Hepatocyte (in vitro differentiated cells): ENCODE data around the gene ENAH. TPM values are rescaled to one million over a fixed set of nuclear protein-coding genes. Genes with fewer than 3 reads are reported as not detected.
A peak's percentile ranks its signal among the peaks of the same experiment; 100 is the strongest.

Experiments used
- DNase-seq: peaks from one replicate; pipeline ENCODE4 v3.0.0-alpha.2; 2016; ENCODE audit warnings: low spot score
- H2AFZ ChIP-seq: fragments of 200-600 bp; sonication (generic); 2 replicates; pipeline ENCODE4 v1.6.0; 2016; ENCODE audit warnings: antibody characterized with exemption, mild to moderate bottlenecking
- H3K27ac ChIP-seq: fragments of 200-600 bp; sonication (generic); 2 replicates; pipeline ENCODE4 v1.5.1; 2016; ENCODE audit warnings: mild to moderate bottlenecking
- H3K27me3 ChIP-seq: fragments of 200-600 bp; sonication (generic); 2 replicates; pipeline ENCODE4 v1.6.1; 2016
- H3K36me3 ChIP-seq: fragments of 200-600 bp; sonication (generic); replicated peaks from 2 replicates; pipeline ENCODE4 v1.5.1; 2016; ENCODE audit warnings: low read depth; ENCODE audit not compliant: insufficient read depth
- H3K4me1 ChIP-seq: fragments of 200-600 bp; sonication (generic); 2 replicates; pipeline ENCODE4 v1.5.1; 2016; ENCODE audit warnings: mild to moderate bottlenecking, moderate library complexity; ENCODE audit not compliant: insufficient read depth
- H3K4me2 ChIP-seq: fragments of 200-600 bp; sonication (generic); 2 replicates; pipeline ENCODE4 v1.6.0; 2016
- H3K4me3 ChIP-seq: fragments of 200-600 bp; sonication (generic); 2 replicates; pipeline ENCODE4 v1.5.1; 2016; ENCODE audit warnings: mild to moderate bottlenecking
- H3K79me2 ChIP-seq: fragments of 200-600 bp; sonication (generic); 2 replicates; pipeline ENCODE4 v1.6.0; 2017; ENCODE audit warnings: mild to moderate bottlenecking
- H3K9me2 ChIP-seq: fragments of 200-600 bp; sonication (generic); replicated peaks from 2 replicates; pipeline ENCODE4 v1.6.0; 2017; ENCODE audit warnings: mild to moderate bottlenecking; ENCODE audit not compliant: insufficient read depth
- H3K9me3 ChIP-seq: fragments of 200-600 bp; sonication (generic); 2 replicates; pipeline ENCODE4 v1.5.1; 2016; ENCODE audit warnings: low read depth, mild to moderate bottlenecking
- H4K20me1 ChIP-seq: fragments of 200-600 bp; sonication (generic); 2 replicates; pipeline ENCODE4 v1.6.0; 2016; ENCODE audit warnings: mild to moderate bottlenecking; ENCODE audit not compliant: insufficient read depth, poor library complexity, severe bottlenecking
- EZH2 ChIP-seq: fragments of 200-600 bp; sonication (generic); IDR thresholded peaks from 2 replicates; pipeline ENCODE4 v1.6.1; 2016; ENCODE audit warnings: antibody characterized with exemption, mild to moderate bottlenecking, borderline replicate concordance
- EZH2phosphoT487 ChIP-seq: fragments of 200-600 bp; sonication (generic); IDR thresholded peaks from one replicate; pipeline ENCODE4 v1.6.1; 2018; ENCODE audit warnings: antibody characterized with exemption, mild to moderate bottlenecking, low read depth, moderate library complexity; ENCODE audit not compliant: unreplicated experiment, severe bottlenecking
- WGBS: methylation state at CpG from one replicate; pipeline ENCODE4 v1.1.6; 2016; ENCODE audit warnings: low lambda C conversion rate; ENCODE audit errors: missing lambda C conversion rate; 5-methylcytosine and 5-hydroxymethylcytosine counted together
- polyA plus RNA-seq: library from polyadenylated mRNA; unstranded; fragments of >200 nt; fragmentation: Nextera tagmentation; extraction: Ambion mirVana; gene quantifications from 2 replicates; pipeline ENCODE4 v1.2.1, GENCODE V29; 2016
- total RNA-seq: library from RNA; depleted of rRNA; stranded (reverse); fragments of >200 nt; gene quantifications from 2 replicates; pipeline ENCODE4 v1.2.3, GENCODE V29; 2014
- TF ChIP-seq, protein P1 (sequence below): fragments of 200-600 bp; sonication (generic); IDR thresholded peaks from 2 replicates; pipeline ENCODE4 v1.5.1; 2016; ENCODE audit warnings: antibody characterized with exemption, mild to moderate bottlenecking; ENCODE audit not compliant: poor library complexity

ENAH gene
- total and polyA plus RNA-seq, 2 experiments from 2014 or later: 51.3 to 115 TPM

DNA sequence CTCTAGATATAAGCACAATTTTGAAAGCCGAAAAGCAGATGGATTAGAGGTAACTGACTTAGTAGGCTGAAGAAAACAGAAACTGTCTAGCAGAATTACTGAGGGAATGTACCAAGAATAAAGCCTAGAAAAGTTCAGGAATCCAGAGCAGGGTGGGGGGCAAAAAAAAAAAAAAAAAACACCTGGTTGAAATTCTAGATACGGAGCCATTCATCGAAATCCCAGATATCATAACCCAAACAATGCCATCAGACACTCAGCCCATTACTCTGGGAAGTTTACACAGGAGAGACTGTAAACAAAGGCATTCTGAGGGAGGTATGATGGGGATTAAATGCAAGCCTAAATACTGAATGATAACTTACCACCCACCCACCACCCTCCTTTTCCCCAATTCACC is 45.6 kb downstream of the ENAH start:
- WGBS: 38% methylated on average over 3 of the region's 3 CpGs
- DNase-seq: no peak
- H3K79me2 ChIP-seq: peaks cover 97% of the 10 kb centered on the region
- no peaks in the 10 kb centered on the region for H3K27me3 ChIP-seq
- H2AFZ ChIP-seq: no peak overlapping the region
- no peaks in the 10 kb centered on the region for H3K9me3 ChIP-seq
- peaks cover 30% of the 10 kb centered on the region for H3K4me1 ChIP-seq
- H3K4me3 ChIP-seq: no peak overlapping the region
- no peaks in the 10 kb centered on the region for H3K36me3 ChIP-seq
- peaks cover 7% of the 10 kb centered on the region for H4K20me1 ChIP-seq
- H3K9me2 ChIP-seq: no peaks in the 10 kb centered on the region
- TF ChIP-seq, protein P1, sequence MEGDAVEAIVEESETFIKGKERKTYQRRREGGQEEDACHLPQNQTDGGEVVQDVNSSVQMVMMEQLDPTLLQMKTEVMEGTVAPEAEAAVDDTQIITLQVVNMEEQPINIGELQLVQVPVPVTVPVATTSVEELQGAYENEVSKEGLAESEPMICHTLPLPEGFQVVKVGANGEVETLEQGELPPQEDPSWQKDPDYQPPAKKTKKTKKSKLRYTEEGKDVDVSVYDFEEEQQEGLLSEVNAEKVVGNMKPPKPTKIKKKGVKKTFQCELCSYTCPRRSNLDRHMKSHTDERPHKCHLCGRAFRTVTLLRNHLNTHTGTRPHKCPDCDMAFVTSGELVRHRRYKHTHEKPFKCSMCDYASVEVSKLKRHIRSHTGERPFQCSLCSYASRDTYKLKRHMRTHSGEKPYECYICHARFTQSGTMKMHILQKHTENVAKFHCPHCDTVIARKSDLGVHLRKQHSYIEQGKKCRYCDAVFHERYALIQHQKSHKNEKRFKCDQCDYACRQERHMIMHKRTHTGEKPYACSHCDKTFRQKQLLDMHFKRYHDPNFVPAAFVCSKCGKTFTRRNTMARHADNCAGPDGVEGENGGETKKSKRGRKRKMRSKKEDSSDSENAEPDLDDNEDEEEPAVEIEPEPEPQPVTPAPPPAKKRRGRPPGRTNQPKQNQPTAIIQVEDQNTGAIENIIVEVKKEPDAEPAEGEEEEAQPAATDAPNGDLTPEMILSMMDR: no peak
- no peak for TF ChIP-seq EZH2phosphoT487
- TF ChIP-seq EZH2: no peak
- peak overlapping the region; percentile 15 for H3K27ac ChIP-seq
- peak overlapping the region; percentile 41 for H3K4me2 ChIP-seq

DNA sequence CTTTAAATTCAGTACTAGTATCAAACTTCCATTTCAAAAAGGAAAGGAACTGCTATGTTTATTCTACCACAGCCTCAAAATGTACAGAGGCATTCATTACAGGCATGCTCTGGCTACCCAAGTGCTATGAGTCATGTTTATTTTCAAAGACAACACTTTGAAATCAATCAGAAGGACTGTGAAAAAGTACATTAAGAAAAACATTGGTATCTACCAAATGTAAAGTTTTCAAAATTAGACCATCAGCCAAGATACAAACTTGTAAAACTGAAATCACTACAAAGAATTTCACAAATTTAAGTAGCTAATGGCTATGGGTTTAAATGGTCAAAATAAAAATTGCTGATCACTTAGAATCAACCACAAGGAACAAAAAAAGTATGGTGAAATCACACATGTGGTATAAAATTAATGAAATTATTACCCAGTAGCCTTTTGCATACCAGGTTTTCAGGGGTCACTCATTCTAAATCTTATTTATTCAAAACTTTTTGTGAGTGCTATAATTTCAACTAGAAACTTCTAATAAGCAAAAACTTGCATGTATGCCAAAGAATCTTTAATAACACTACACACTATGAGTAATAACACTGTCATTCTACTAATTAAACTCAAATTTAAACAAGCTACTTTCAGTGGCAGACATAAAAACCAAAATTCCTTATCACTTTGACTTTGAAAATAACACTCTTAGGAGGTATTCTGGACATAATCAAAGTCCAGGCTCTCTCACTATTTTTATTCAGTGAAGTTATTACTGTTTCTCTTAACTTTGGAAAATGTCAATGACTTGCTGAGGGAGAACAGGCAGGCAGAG is 49.2 kb downstream of the ENAH start:
- TF ChIP-seq EZH2: no peak
- no peak overlapping the region for H3K4me3 ChIP-seq
- peak overlapping the region; percentile 3 for H3K27ac ChIP-seq
- H3K79me2 ChIP-seq: peaks cover 99% of the 10 kb centered on the region
- DNase-seq: no peak
- H4K20me1 ChIP-seq: peaks cover 10% of the 10 kb centered on the region
- H3K9me3 ChIP-seq: no peaks in the 10 kb centered on the region
- peaks cover 26% of the 10 kb centered on the region for H3K4me1 ChIP-seq
- no peak overlapping the region for H2AFZ ChIP-seq
- no peaks in the 10 kb centered on the region for H3K36me3 ChIP-seq
- no peaks in the 10 kb centered on the region for H3K9me2 ChIP-seq
- no peaks in the 10 kb centered on the region for H3K27me3 ChIP-seq
- peak overlapping the region; percentile 40 for H3K4me2 ChIP-seq

DNA sequence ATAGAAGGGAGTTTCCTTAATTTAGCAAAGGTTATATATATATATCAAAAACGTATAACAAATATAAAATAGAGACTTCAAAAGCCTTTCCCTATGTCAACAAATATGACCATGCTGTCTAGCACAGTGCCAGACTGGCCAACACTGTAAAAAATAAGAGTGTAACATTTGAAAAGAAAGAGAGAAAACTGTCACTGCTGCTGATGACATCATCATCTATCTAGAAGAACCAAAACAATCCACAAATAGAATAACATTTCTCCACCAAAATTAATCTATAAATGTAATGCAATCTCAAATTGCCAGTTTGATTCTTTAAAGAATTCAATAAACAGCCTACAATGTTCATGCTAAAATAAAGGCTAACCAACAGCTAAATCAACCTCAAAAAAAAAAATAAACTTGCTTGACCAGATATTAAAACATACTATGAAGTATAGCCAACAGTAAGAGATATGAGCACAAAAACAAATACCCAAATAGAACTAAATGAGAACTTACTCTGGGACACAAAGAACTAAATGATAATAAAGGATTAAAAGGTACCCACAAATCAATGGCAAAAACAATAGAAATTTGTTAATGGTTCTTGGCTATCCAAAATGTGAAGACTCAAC is 50.2 kb downstream of the ENAH start:
- no peak overlapping the region for H3K27ac ChIP-seq
- peaks cover 7% of the 10 kb centered on the region for H4K20me1 ChIP-seq

More for the DNA sequence above, 50.2 kb downstream of the ENAH start:
- H3K4me2 ChIP-seq: peak overlapping the region; percentile 40
- H3K9me2 ChIP-seq: no peaks in the 10 kb centered on the region
- H2AFZ ChIP-seq: no peak overlapping the region
- WGBS: 54% methylated on average over 1 of the region's 1 CpG
- DNase-seq: no peak
- H3K36me3 ChIP-seq: no peaks in the 10 kb centered on the region
- no peaks in the 10 kb centered on the region for H3K9me3 ChIP-seq
- H3K4me3 ChIP-seq: no peak overlapping the region
- H3K27me3 ChIP-seq: no peaks in the 10 kb centered on the region
- TF ChIP-seq, protein P1: no peak
- TF ChIP-seq EZH2 (no peak), EZH2phosphoT487 (no peak)
- H3K4me1 ChIP-seq: peaks cover 24% of the 10 kb centered on the region
- H3K79me2 ChIP-seq: peaks cover 99% of the 10 kb centered on the region
